ENCODE results near the gene MCU.
A peak's percentile ranks its signal among the peaks of the same experiment; 100 is the strongest.
"Not testable (repeated sequence)": the region's sequence is repeated elsewhere in the genome, so short reads cannot be mapped to it uniquely, and the experiment has no call there.

Gene MCU

GRCh38 chr10:72851509-72851908 lies 159.6 kb downstream of the MCU start:
- DNase-seq, result no peak

- no peak for DNase-seq
Observed at GRCh38 chr10:72852508-72852907, 160.6 kb downstream of the MCU start.

- DNase-seq, result no peak
Observed at GRCh38 chr10:72855129-72855528, 163.2 kb downstream of the MCU start.

- no peak for DNase-seq
Observed at GRCh38 chr10:72855790-72856189, 163.8 kb downstream of the MCU start.

DNA sequence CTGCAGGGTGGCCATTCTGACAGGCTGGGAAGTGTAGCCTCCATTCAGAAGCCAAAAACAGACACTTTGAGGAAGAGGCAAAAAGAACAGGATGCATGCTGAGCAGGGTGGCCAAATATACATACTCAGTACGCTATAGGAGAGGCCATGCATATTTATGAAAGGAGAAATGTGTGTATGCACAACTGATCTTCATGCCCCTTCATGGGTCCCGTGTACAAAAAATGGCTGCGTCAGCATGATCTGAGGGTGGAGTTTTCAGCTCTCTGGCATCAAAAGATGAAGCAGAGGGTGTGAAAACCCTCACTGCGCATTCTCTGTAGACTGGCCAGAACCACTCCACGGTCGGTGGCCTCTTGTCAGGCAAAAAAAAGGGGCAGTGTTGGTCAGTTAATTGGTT lies 166.1 kb downstream of the MCU start:
- no peak for DNase-seq

- DNase-seq, result no peak
Observed at GRCh38 chr10:72862957-72863356, 171.0 kb downstream of the MCU start.

DNA sequence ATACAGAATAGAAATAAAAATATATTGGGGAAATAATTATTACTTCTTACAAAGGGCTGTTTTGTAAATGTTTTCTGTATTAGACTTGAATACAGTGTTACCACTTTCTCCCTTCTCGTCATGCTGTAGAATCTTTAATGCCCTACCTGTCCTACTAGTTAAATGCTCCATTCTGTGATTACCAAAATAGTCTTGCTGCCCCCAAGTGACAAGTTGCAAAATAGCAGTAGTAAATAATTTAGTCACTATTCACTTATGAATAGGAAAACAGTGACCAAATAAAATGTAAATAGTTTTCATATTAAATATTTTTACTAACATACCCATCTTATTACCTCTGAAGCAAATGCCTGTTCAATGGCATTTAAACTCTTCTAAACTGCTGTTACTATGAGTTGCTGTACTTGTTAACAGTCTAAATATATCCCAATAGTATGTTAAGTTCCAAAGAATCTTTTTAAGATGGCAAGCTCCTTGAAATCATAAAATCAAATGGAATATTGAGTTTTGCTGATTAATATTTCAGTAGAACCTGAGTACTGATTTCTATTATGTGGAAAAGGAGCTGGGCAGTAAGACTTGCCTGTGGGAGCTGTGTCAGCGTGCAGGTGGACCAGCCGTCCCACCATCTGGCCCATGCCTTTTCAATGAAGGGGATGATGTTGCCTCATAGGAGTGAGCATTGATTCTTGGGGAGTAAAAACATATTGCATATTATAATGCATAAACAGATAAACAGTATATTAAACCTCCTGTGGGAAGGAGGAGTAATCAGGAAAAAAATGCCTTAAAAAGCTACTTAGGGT lies 183.5 kb downstream of the MCU start:
- DNase-seq, result peak in 1 of 2 experiments; percentile 36

- no peak for DNase-seq
Observed at GRCh38 chr10:72879245-72879644, 187.3 kb downstream of the MCU start.

GRCh38 chr10:72881291-72881690 lies 189.3 kb downstream of the MCU start:
- no peak for DNase-seq

GRCh38 chr10:72883861-72884260 lies 191.9 kb downstream of the MCU start:
- DNase-seq, result no peak

- DNase-seq, result no peak
Observed at GRCh38 chr10:72885953-72886352, 194.0 kb downstream of the MCU start.

- DNase-seq, result no peak
Observed at GRCh38 chr10:72886621-72887020, 194.7 kb downstream of the MCU start.

- no peak for DNase-seq
Observed at GRCh38 chr10:72887043-72887442, 195.1 kb downstream of the MCU start.

GRCh38 chr10:72888151-72888638 lies 196.3 kb downstream of the MCU start:
- no peak for DNase-seq

DNA sequence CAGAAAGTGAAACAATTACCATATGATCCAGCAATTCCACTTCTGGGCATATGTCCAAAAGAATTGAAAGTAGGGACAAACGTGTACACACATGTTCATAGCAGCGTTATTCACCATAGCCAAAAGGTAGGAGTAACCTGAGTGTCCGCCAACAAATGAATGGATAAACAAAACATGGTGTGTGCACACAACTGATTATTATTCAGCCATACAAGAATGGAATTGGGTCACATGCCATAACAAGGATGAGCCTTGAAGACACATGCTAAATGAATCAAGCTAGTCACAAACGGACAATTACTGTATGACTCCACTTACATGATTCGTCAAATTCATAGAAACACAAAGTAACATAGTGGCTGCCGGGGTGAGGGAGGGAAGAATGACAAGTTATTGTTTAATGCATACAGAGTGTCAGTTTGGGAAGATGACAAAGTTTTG lies 197.5 kb downstream of the MCU start:
- DNase-seq, result peak; percentile 64 to 90

GRCh38 chr10:72890086-72890485 lies 198.1 kb downstream of the MCU start:
- no peak for DNase-seq

- DNase-seq, result no peak
Observed at GRCh38 chr10:72893136-72893798, 201.3 kb downstream of the MCU start, which contains the start of gene OIT3. TSS of gene OIT3 (plus strand) at chr10:72893739. CDS start at chr10:72893799, 60 bp downstream.

GRCh38 chr10:72895236-72895850 lies 203.4 kb downstream of the MCU start:
- no peak for DNase-seq

GRCh38 chr10:72898616-72899015 lies 206.7 kb downstream of the MCU start:
- no peak for DNase-seq

DNA sequence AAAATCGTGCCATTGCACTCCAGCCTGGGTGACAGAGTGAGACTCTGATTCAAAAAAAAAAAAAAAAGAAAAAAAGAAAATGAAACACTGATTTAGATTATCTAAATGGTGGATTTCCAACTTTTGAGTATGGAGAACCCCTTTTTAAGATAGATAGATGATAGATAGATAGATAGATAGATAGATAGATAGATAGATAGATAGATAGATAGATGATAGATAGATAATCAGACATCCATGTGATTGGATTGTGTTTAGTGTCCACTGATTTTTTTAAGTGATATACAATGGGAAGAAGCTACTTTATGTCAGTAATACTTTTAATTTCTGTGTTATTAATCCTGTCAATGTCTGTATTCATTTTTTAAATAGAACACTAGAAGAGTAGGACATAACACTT lies 207.6 kb downstream of the MCU start:
- no peak for DNase-seq

- DNase-seq, result not testable (repeated sequence)
Observed at GRCh38 chr10:72903941-72904446, 212.1 kb downstream of the MCU start.

GRCh38 chr10:72904806-72905205 lies 212.9 kb downstream of the MCU start:
- no peak for DNase-seq

DNA sequence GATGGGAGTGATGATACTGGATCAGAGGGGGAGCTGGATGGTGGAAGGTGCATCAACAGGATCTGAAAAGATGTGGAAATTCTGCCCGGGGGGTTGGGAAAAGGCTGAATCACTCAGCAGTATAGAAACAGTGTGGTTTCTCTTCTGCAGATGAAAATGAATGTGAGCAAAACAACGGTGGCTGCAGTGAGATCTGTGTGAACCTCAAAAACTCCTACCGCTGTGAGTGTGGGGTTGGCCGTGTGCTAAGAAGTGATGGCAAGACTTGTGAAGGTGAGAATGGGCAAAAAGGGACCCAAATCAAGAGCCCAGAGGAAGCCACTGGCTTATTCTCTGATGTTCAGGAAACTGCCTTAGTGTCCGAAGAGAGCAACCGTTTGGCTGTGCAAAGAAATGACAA lies 214.5 kb downstream of the MCU start:
- no peak for DNase-seq
